ENCODE measurements around the gene TMEM266.

The TMEM266 gene

GRCh38 chr15:76192715-76193114 lies 132.9 kb downstream of the TMEM266 start:
- Histone ChIP-seq H3K27me3 (ENCODE audit: control insufficient read depth, insufficient read depth, low read length) (peaks cover 17% of the 10 kb centered on the region), H3K36me3 (ENCODE audit: control insufficient read depth, low read depth, low read length) (no peaks in the 10 kb centered on the region), H3K9ac (ENCODE audit: low read length) (no peak overlapping the region), H3K27ac (ENCODE audit: low read length) (no peak overlapping the region), H3K9me3 (ENCODE audit: control insufficient read depth, low read depth, low read length) (no peaks in the 10 kb centered on the region), H3K4me3 (ENCODE audit: low read length) (no peak overlapping the region), H3K4me1 (ENCODE audit: control insufficient read depth, low read depth, low read length) (peaks cover 3% of the 10 kb centered on the region)

- Histone ChIP-seq H3K4me1 (ENCODE audit: control insufficient read depth, low read depth, low read length) (peaks cover 3% of the 10 kb centered on the region), H3K9me3 (ENCODE audit: control insufficient read depth, low read depth, low read length) (no peaks in the 10 kb centered on the region), H3K4me3 (ENCODE audit: low read length) (no peak overlapping the region), H3K9ac (ENCODE audit: low read length) (no peak overlapping the region), H3K27me3 (ENCODE audit: control insufficient read depth, insufficient read depth, low read length) (peaks cover 17% of the 10 kb centered on the region), H3K27ac (ENCODE audit: low read length) (no peak overlapping the region), H3K36me3 (ENCODE audit: control insufficient read depth, low read depth, low read length) (no peaks in the 10 kb centered on the region)
Observed at GRCh38 chr15:76193934-76194333, 134.1 kb downstream of the TMEM266 start.

GRCh38 chr15:76195506-76196268 lies 135.9 kb downstream of the TMEM266 start:
- H3K9me3 ChIP-seq (ENCODE audit: control insufficient read depth, low read depth, low read length): no peaks in the 10 kb centered on the region
- H3K4me3 ChIP-seq (ENCODE audit: low read length): no peak overlapping the region
- H3K36me3 ChIP-seq (ENCODE audit: control insufficient read depth, low read depth, low read length): no peaks in the 10 kb centered on the region
- no peak overlapping the region for H3K9ac ChIP-seq (ENCODE audit: low read length)
- no peak overlapping the region for H3K27ac ChIP-seq (ENCODE audit: low read length)
- no peaks in the 10 kb centered on the region for H3K4me1 ChIP-seq (ENCODE audit: control insufficient read depth, low read depth, low read length)
- H3K27me3 ChIP-seq (ENCODE audit: control insufficient read depth, insufficient read depth, low read length): peaks cover under 1% of the 10 kb centered on the region

- no peaks in the 10 kb centered on the region for H3K4me1 ChIP-seq (ENCODE audit: control insufficient read depth, low read depth, low read length)
- no peak overlapping the region for H3K27ac ChIP-seq (ENCODE audit: low read length)
- H3K9ac ChIP-seq (ENCODE audit: low read length): no peak overlapping the region
- H3K9me3 ChIP-seq (ENCODE audit: control insufficient read depth, low read depth, low read length): no peaks in the 10 kb centered on the region
- H3K4me3 ChIP-seq (ENCODE audit: low read length): no peak overlapping the region
- H3K27me3 ChIP-seq (ENCODE audit: control insufficient read depth, insufficient read depth, low read length): no peaks in the 10 kb centered on the region
- H3K36me3 ChIP-seq (ENCODE audit: control insufficient read depth, low read depth, low read length): no peaks in the 10 kb centered on the region
Observed at GRCh38 chr15:76196269-76197231, 136.8 kb downstream of the TMEM266 start.

GRCh38 chr15:76197703-76198455 lies 138.1 kb downstream of the TMEM266 start:
- Histone ChIP-seq H3K27me3 (ENCODE audit: control insufficient read depth, insufficient read depth, low read length) (no peaks in the 10 kb centered on the region), H3K9me3 (ENCODE audit: control insufficient read depth, low read depth, low read length) (no peaks in the 10 kb centered on the region), H3K27ac (ENCODE audit: low read length) (no peak overlapping the region), H3K9ac (ENCODE audit: low read length) (no peak overlapping the region), H3K4me1 (ENCODE audit: control insufficient read depth, low read depth, low read length) (no peaks in the 10 kb centered on the region), H3K36me3 (ENCODE audit: control insufficient read depth, low read depth, low read length) (no peaks in the 10 kb centered on the region), H3K4me3 (ENCODE audit: low read length) (no peak overlapping the region)

GRCh38 chr15:76198456-76199105 lies 138.8 kb downstream of the TMEM266 start:
- Histone ChIP-seq H3K27ac (ENCODE audit: low read length) (no peak overlapping the region), H3K9ac (ENCODE audit: low read length) (no peak overlapping the region), H3K27me3 (ENCODE audit: control insufficient read depth, insufficient read depth, low read length) (no peaks in the 10 kb centered on the region)

GRCh38 chr15:76199106-76200082 lies 139.6 kb downstream of the TMEM266 start:
- Histone ChIP-seq H3K27me3 (ENCODE audit: control insufficient read depth, insufficient read depth, low read length) (no peaks in the 10 kb centered on the region), H3K9me3 (ENCODE audit: control insufficient read depth, low read depth, low read length) (no peaks in the 10 kb centered on the region), H3K36me3 (ENCODE audit: control insufficient read depth, low read depth, low read length) (no peaks in the 10 kb centered on the region), H3K4me3 (ENCODE audit: low read length) (no peak overlapping the region), H3K4me1 (ENCODE audit: control insufficient read depth, low read depth, low read length) (no peaks in the 10 kb centered on the region), H3K27ac (ENCODE audit: low read length) (no peak overlapping the region), H3K9ac (ENCODE audit: low read length) (no peak overlapping the region)

More at GRCh38 chr15:76198456-76199105, 138.8 kb downstream of the TMEM266 start:
- no peaks in the 10 kb centered on the region for H3K9me3 ChIP-seq (ENCODE audit: control insufficient read depth, low read depth, low read length)
- no peaks in the 10 kb centered on the region for H3K4me1 ChIP-seq (ENCODE audit: control insufficient read depth, low read depth, low read length)
- no peak overlapping the region for H3K4me3 ChIP-seq (ENCODE audit: low read length)
- H3K36me3 ChIP-seq (ENCODE audit: control insufficient read depth, low read depth, low read length): no peaks in the 10 kb centered on the region

GRCh38 chr15:76200083-76200465 lies 140.3 kb downstream of the TMEM266 start:
- Histone ChIP-seq H3K4me3 (ENCODE audit: low read length) (no peak overlapping the region), H3K36me3 (ENCODE audit: control insufficient read depth, low read depth, low read length) (no peaks in the 10 kb centered on the region), H3K9me3 (ENCODE audit: control insufficient read depth, low read depth, low read length) (no peaks in the 10 kb centered on the region), H3K27me3 (ENCODE audit: control insufficient read depth, insufficient read depth, low read length) (no peaks in the 10 kb centered on the region), H3K27ac (ENCODE audit: low read length) (no peak overlapping the region), H3K9ac (ENCODE audit: low read length) (no peak overlapping the region), H3K4me1 (ENCODE audit: control insufficient read depth, low read depth, low read length) (no peaks in the 10 kb centered on the region)

GRCh38 chr15:76200641-76201105 lies 140.9 kb downstream of the TMEM266 start:
- Histone ChIP-seq H3K27ac (ENCODE audit: low read length) (no peak overlapping the region), H3K27me3 (ENCODE audit: control insufficient read depth, insufficient read depth, low read length) (no peaks in the 10 kb centered on the region), H3K36me3 (ENCODE audit: control insufficient read depth, low read depth, low read length) (no peaks in the 10 kb centered on the region), H3K9me3 (ENCODE audit: control insufficient read depth, low read depth, low read length) (no peaks in the 10 kb centered on the region), H3K4me1 (ENCODE audit: control insufficient read depth, low read depth, low read length) (no peaks in the 10 kb centered on the region), H3K4me3 (ENCODE audit: low read length) (no peak overlapping the region), H3K9ac (ENCODE audit: low read length) (no peak overlapping the region)

GRCh38 chr15:76201536-76202255 lies 141.9 kb downstream of the TMEM266 start:
- Histone ChIP-seq H3K27ac (ENCODE audit: low read length) (no peak overlapping the region), H3K9me3 (ENCODE audit: control insufficient read depth, low read depth, low read length) (no peaks in the 10 kb centered on the region), H3K4me3 (ENCODE audit: low read length) (no peak overlapping the region), H3K36me3 (ENCODE audit: control insufficient read depth, low read depth, low read length) (no peaks in the 10 kb centered on the region), H3K9ac (ENCODE audit: low read length) (no peak overlapping the region), H3K27me3 (ENCODE audit: control insufficient read depth, insufficient read depth, low read length) (no peaks in the 10 kb centered on the region), H3K4me1 (ENCODE audit: control insufficient read depth, low read depth, low read length) (no peaks in the 10 kb centered on the region)

All from iPS-18a (cell line).